NCI-H2171 treated with DMSO at 0.1 percent for 48 hours (cell line): Measurements from ENCODE around the gene FARP2.

Experiments
- DNase-seq: peaks from one replicate; lab custom pipeline; 2025; lab: John Stamatoyannopoulos, UW

Gene FARP2

DNA sequence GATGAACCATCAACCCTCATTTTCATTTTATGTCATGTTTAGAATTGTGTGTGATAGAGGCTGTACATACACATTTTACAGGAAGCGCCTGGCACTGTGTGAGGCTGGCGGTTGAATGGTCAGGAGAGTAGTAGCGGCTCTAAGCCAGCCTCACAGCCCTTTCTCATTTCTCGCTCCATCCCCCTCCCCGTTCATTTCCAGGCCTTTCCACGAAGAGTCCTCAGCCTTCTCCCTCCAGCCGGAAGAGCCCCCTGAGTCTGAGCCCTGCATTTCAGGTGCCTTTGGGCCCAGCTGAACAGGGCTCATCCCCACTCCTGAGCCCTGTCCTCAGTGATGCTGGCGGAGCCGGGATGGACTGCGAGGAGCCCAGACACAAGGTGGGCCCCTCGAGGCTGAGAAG lies 100.5 kb downstream of the FARP2 start:
- DNase-seq: no peak

GRCh38 chr2:241458687-241459086 lies 102.6 kb downstream of the FARP2 start:
- peak; percentile 6 for DNase-seq

GRCh38 chr2:241459520-241459919 lies 103.4 kb downstream of the FARP2 start:
- DNase-seq: peak; percentile 33

DNA sequence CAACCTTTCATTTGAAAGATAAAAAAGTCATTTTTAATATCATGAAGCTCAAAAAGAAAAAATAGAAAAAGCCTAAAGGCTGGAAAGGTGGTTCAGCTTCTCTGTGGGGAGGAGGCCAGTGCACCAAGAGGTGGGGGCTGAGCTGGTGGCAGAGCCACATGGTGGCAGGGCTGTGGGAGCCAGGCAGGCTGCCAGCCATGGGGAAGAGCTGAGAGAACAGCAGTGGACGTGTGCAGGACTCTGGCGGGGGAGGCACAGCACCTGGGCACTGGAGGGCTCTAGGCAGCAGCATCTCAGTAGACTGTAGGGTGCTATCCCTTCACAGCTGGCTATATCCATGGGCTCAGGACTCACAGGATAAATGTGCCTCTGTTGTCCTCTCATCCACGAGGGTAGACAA lies 104.5 kb downstream of the FARP2 start:
- no peak for DNase-seq

DNA sequence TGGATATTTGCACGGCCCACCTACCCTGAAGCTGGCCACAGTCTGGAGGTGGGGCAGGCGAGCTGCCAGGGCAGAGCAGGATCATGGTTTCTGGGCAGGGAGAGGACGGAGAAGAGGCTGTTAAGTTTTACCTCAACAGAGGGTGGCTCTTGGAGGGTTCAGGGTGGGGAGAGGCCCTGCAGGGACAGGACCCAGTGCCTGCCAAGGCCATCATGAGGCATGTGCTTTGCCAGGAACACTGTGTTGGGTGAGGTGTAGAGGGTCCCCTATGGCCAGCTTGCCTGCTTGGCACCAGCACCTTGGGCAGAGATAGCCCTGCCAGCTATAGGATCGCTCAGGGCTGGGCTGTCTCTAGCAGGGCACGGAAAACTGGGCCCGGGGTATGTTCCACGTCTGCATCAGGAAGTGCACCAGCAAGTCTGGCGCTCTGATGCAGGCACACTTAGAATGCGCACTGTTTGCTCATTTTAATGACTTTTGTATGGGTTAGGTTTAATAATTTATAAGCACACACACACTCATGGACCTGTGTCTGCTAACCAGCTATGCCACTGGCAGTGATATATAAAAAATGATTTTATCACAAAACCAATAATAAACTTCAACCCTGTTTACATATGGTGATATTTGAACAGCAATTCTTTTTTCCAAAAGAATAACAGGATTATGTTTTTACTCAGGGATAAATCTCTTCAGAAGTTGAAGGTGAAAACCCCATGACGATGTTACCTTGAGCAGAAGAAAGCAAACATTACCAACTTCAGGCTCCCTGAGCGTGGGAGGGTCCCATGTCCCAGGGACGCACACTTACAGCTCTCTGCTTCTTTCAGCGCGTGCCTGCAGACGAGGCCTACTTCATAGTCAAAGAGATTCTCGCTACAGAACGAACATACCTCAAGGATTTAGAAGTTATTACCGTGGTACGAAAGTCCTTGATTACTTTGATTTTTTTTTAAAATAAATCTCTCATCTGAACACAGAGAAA lies 105.9 kb downstream of the FARP2 start:
- no peak for DNase-seq

- no peak for DNase-seq
Observed at GRCh38 chr2:241463276-241464135, 107.4 kb downstream of the FARP2 start.

- no peak for DNase-seq
Observed at GRCh38 chr2:241465543-241465942, 109.5 kb downstream of the FARP2 start.

- no peak for DNase-seq
Observed at GRCh38 chr2:241466230-241466629, 110.1 kb downstream of the FARP2 start.

DNA sequence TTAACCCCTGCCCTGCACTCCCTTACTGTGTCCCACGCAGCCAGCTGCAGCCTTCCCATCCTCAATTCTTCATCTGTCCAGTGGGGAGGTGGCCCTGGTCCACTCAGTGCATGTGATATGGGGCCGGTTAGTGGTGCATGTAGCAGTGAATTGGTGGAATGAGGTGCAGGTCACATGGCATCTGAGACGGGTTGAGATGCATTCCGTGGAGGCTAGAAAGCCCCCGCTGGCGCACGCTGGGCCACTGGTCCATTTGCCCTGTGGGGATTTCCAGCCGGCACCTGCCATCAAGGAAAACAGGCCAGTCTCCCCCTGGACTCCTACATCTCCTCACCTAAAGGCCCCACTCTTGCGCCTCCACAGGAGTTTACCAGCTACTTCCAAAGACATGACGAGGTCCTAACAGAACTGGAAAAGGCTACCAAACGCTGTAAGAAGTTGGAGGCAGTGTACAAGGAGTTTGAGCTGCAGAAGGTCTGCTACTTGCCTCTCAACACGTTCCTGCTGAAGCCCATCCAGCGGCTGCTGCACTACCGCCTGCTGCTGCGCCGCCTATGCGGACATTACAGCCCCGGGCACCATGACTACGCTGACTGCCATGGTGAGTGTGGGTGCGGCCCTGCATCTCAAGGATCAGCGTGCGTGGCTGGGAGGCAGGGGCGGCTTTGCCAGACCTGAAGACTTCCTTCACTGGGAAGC lies 111.8 kb downstream of the FARP2 start:
- no peak for DNase-seq

DNA sequence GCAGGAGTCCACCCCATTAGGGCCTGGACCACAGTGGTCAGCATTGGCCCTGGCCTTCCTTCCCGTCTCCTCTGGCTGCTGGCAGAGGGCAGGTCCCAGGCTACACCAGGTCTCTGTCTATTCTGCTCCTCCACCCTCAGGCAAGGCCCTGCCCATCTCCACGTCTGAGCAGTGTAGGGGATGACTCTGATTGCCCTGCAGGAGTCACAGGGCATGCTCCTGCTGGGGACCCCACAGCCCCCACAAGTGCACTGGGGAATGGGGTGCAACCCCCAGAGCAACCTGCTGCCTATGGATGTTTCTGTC lies 112.3 kb downstream of the FARP2 start:
- DNase-seq: no peak

- DNase-seq: no peak
Observed at GRCh38 chr2:241469746-241470145, 113.7 kb downstream of the FARP2 start.

DNA sequence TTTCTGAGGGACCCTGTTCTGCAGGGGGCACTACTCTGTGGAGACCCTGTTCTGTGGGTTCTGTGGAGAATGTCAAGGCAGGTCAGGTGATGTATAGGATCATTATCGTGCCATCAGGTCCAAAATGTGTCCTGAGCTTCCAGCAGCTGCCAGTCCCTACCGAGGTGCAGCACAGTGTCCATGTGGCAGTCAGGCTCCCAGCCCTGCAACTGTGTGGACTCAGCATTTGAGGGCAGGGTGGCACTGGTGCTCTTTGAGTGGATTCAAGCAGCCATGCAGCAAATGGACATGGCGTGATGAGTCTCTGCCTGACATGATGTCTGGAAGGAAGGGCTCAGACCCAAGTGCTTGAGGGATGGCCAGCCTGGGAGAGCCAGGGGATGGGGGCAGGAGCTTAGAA lies 117.3 kb downstream of the FARP2 start:
- DNase-seq: no peak

GRCh38 chr2:241475267-241475666 lies 119.2 kb downstream of the FARP2 start:
- DNase-seq: no peak

DNA sequence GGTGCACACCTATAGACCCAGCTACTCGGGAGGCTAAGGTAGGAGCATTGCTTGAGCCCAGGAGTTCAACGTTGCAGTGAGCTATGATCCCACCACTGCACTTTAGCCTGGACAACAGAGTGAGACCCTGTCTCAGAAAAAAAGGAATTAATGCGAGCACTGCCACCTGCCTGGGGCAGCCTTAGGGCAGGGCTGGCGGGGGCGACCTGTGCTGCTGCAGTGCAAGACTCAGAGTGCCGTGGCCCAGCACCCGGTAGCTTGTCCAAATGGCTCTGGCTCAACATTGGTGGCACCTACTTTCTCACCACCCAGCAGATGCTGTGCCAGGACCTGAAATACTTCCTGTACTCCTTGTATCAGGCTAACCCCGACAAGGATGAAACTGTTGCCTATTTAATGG lies 122.1 kb downstream of the FARP2 start:
- no peak for DNase-seq

DNA sequence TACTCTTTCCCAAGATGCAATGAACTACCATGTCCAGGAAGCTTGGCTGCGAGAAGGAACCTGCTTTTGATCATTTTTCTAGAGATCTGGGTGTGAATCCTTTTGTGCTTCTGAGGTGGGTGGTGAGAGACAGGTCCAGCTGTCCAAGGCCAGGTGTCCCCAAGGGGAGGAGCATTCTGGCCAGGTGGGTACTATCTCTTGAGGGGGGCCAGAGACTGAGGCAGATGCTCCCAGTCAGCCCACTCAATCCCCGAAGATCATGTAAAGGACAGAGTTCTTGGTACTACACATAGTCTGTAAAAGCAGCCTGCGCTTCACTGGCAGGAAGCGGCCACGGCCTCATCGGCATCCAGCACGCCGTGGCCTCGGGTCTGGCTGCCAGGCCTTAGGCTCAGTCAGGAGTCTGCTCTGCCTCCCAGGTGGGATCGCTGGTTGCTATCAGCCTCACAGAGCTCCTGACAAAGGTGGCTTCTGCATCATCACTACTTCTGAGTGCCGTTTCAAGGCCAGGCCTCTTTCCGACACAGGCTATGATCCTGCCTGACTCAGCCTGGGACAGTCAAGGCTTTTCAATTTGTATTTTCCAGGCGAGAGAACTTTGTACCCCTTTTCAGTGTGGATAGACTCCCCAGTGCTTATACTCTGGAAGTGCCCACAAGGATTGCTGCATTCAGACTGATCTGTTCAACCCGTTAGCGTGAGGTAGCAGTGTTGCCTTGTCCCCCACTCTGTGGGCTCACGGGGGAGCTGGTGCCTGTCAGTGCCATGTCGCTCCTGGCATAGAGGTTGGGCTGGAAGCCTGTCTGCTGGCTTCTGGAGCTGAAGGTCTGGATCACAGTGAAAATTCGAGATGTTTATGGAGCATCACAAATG lies 123.2 kb downstream of the FARP2 start:
- DNase-seq: no peak

DNA sequence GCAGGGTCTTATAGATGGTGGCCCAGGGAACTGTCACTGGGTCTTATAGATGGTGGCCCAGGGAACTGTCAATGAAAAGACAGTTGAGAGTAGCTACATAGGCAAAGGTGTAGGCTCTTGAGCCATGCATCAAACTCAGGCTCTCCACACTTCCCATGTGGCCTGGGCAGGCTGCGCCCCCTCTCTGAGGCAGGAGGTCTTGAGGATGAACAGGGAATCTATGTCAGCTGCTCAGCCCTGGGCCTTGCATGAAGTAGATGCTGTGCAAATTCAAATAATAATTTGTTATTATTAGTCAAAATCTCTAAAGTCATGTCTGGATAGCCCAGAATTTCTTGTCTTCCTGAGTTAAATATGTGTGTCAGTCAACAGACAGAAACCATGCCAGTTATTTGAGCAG lies 125.6 kb downstream of the FARP2 start:
- DNase-seq: no peak

DNA sequence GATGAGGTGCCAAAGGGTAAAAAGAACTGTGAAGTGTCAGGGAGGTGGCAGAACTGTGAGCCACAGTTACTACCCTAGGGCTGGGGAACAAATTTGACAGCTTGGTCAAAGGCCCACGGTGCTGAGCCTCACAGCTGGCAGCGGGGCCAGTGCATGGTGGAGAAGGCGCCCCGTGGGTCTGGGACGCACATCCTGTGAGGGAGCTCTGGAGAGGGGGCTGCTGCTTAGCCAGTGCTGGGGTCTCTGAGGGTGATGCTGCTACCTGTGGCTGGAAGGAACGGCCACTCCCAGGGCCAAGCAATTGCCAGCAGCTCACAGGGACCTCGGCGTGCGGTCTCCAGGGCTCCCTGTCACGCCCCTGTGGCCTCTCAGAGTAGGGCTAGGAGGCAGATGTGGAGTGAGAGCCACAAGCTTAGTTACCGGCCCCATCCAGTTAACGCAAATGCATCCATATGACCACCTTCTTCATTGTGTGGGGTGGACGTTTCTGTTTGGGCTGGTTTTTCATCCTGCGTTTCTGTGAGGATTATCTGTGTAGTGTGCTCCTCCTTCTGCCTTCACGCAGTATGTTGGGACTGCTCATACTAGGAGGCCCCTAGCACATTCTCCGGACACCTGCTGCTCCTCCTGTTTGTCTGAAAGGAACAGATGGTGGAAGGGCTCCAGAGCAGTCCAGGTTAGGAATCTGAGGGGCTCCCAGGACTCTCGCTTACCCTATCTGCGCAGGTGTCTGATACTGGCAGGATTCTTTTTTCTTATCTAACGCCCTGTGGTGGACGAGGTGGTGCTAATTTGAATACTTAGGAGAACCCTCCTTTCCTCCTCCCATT lies 126.3 kb downstream of the FARP2 start:
- DNase-seq: peak; percentile 66

DNA sequence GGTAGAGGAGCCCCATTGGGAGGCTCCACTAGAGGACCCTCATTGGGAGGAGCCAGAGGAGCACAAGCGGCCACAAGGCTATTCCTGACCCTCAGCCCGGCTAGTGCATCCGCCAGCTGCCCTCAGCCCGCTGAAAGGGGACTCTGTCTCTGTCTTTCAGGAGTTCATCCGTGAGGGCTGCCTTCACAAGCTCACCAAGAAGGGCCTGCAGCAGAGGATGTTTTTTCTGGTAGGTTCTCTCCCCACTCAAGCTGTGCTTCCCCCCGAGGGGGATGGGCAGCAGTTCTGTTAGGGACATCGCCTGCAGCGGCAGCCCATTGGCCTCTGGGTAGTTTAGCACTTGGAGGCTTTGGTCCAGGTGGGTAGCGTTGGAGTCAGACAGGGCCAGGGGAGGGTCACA lies 127.2 kb downstream of the FARP2 start:
- no peak for DNase-seq

- no peak for DNase-seq
Observed at GRCh38 chr2:241485172-241485911, 129.3 kb downstream of the FARP2 start.

GRCh38 chr2:241489088-241489487 lies 133.0 kb downstream of the FARP2 start:
- no peak for DNase-seq
